Measurements from ENCODE around the gene CACUL1.
A peak's percentile ranks its signal among the peaks of the same experiment; 100 is the strongest.

CACUL1 gene

DNA sequence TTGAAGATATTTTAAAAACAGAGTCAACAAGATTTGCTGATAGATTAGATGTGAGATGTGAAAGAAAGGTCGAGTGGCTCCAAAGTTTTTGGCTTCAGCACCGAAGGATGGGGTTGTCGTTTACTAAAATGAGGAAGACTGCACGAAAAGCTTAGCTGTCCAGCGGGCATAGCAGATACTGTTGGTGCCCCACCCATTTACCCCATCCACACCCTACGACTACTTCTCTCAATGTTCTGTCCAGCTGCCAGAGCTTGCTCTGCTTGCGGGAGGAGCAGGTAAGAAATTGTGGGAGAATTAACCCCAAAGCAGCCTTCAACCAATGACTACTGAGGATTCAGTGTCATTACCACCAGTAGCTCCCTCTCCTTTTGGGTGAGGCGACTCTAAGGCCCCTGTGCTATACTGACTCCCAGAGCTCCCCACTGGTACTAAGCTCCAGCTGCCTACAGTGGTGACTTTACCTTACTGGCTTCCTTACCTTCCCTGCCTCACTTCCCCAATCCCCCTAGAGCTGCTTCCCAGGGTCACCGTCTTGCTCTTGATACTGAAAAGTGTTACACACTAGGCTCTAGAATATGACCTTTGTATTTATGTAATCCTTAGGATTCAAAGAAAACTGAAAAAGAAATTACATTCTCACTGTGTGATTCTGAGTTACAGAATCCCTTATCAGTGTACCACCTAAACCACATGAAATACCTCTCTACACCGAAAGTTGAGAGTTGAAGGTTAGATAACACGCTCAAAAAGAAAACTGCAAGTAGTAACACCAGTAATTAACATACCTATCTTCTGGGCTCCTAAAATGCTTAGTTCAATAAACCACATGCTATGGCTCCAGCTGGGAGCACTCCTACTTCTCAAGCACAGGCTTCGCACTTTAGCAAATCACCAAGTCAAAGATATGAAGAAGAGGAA lies 22.3 kb downstream of the CACUL1 start:
- DNase-seq (ENCODE audit: low read depth) = no peak

DNA sequence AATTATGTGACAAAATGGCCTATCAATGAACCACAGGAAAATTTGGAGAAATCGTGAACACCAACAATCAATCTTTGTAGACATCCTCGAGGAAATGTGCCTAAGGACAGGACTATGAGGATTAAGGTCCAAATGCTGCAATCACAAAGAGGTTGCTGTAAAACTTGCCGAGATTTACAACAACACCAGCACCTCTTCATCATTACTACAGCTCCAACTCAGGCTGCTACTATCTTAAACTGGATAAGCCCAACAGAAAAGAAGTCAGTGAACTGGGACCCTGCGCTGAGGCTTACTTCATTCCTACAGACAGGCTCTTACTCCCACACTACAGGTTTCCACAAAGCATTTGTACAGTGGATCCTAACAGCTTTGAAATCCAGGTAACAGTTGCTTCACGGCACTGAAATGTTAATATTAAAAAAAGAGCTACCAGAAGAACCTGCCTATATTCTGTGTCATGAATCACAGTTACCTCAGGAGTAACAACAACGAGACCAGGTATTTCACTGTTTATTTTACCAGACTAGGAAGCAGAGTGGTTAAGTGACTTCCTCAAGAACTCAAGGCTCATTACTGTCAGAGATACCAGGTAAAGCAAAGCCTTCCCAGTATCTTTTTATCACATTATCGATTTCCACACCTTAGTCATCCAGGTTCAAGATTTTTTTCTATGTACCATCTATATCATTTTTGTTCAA lies 23.9 kb downstream of the CACUL1 start:
- no peak for DNase-seq (ENCODE audit: low read depth)

DNA sequence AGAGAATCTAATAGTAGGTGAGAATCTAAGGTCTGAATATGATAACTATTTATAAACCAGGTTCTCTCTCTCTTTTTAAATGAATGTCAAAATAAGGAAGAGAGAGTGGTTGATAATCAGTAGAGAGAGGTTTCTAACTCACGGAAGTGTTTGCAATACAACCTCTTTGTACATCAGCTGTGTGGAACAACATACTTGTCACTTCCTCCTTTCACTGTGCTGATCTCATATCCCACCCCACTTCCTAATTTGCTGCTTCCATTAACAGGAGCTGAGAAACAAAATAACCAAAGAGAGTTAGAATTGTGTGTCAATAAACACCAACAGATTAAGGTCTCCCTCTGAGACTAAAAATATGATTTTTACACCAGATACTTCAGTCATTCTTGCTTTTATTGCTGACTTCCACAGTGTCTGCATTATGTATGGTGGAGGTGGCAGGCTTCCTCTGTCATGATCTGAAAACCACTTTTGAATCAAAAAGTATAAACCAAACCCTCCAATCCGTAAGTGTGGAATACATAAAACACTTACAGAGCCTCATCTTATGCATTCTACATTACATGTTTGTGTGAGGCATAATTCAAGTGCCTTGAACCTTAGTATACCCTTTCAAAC lies 25.0 kb downstream of the CACUL1 start:
- peak; percentile 19 for DNase-seq (ENCODE audit: low read depth)

DNA sequence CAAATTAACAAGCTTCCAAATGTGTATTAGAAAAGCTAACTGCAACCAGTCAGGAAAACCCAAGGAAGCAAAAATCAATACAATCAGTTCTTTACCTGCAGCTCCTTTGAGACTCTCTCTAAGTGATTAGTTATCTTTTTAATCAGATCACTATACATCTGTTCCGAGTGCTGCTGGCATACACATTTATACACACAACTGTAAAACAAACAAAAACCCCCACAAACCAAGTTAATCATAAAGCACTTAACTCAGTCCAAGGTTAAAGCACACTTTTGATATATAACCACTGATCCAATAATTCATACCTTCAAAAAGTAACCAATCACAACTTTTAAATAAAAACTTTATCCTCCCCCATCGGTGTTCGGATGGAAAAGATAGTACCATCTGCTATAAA lies 25.6 kb downstream of the CACUL1 start:
- DNase-seq (ENCODE audit: low read depth) = no peak

DNA sequence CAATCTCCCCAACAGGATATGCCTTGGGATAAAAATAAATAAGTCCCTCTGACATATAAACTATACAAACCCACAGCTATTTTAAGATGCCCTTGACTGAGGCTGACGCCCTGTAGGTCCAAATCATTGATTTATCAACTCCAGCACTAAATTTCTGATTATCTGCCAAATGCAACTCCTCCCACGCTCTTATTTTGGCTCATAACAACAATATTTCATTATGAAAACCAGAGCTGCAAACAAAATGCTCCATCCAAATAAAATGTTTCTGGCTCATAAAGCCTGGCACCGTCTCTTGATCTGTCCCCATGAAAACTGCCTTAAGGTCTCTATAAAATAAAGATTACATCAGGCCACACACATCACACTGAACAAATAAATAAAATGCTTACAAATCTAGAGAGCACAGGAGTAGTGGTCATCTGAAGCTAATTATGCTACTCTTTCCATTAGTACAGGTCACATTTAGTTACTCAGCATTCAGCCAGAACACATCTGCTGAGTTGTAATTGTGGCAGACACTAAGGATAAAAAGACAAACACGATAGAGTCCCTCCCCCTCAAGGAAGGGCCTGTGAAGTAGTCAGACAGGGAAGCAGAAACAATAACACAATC lies 28.8 kb downstream of the CACUL1 start:
- peak; percentile 40 for DNase-seq (ENCODE audit: low read depth)

DNA sequence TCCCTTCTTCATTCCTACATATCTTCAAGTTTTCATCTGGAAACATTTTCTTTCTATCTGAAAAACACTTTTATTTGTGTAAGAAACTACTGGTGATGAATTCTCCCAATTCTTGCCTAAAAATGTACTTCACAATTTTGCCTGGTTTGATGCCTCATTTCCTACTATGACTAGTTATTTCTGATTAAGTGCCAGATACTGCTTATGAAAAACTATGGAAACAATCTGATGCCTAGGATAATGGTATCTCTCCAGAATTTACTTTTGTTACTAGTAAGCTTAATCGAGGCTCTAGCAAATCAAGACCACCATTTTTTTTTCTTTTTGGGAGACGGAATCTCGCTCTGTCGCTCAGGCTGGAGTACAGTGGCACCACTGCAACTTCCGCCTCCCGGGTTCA lies 31.3 kb downstream of the CACUL1 start:
- peak; percentile 53 for DNase-seq (ENCODE audit: low read depth)

DNA sequence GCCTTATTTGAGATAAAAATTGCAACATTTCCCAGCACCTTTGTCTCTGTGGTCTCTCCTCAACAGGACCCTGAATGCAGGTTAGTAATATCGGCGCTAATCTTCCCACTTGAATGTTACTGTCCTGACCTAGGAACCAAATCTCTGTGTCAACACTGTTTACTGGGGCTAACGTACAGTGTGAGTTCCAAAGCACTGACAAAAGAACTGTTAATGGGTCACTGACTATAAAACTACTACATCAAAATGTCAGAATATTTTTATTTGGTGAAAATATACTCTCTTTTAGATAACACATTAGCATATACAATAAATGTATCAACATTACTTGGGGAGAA lies 33.3 kb downstream of the CACUL1 start:
- no peak for DNase-seq (ENCODE audit: low read depth)

DNA sequence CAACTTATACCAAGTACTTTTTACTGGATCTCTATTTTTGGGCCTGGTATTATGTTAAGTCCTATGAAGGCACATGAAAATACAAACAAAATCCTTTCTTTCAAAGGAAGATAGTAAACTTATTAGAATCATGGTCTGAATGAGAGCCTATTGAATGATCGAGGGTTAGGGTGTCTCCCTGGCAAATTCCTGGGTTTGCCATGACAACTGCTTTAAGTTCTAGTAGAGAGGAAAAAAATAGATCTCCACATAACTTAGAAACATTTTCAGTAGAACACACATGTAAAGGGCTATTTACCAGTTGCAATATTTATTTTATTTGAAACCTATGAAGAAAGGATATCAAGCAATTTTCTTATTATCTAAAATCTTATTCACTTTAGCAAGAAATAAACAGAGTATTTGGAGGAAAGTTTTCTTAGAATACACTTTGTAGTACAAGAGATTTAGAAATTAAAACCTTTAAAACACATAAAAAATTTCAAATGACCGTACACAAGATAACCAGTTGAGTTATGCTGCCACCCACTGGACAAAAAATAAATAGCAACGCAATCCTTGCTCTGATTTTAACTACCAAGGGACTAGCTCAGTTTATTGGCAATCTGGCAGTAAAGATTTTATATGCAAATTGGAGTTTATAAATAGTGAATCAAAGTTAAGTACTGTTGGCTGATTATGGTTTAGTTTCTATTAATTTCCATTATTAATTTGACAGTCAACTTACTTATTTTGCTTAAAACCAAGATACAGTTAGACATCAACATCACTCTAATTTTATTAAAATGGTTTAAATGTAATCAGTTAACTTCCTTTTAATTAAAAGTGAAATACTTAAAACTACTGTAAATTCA lies 33.9 kb downstream of the CACUL1 start:
- DNase-seq (ENCODE audit: low read depth) = peak; percentile 60

DNA sequence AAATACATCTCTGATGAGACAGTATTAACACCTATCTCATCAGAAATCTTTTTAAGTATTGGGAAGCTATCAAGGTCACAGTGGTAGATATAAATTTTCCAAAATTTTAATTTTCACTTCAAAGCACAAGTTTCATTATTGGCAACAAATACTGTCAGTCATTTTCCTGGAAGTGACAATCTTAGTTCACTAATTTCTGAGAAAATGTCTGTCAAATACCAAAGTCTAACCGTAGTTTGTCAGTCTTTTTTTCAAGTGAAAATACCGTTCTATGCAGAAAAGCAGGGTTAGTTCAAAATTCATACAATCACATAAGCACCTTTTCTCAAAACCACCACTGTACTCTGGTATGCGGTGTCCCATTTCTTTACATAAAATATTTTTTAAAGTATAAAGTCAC lies 40.4 kb downstream of the CACUL1 start:
- no peak for DNase-seq (ENCODE audit: low read depth)

DNA sequence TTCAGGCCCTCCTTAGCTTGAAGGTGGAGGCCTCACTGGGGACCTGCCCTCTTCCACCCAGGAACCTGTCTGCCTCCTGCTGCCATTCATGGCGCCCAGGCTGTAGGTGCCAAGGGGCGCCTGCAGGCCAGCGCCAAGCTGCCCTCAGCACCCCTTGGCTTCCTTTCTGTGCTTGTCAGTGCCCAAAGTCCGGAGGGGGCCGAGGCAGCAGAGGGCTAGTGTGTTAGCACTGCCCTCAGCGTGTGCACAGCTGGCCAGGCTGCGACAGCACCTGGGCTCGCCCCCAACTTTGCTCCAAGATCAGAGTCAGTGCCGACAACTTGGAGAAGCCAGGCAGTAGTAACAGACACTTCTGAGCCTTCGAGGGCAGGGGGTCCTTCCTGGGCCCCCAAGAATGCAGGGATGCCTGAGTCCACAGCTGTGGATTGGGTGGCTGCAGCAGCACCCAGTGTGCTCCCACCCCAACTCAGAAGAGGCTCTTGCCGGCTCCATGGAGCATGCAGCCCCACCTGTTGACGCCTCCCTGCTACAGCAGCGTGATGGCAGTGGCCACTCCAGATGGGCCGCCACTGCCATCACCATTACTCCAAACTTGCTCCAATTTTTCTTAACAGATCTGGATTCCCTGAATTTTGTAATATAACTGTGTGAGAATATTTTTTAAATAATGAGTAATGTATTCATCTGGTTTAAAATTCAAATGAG lies 41.7 kb downstream of the CACUL1 start:
- DNase-seq (ENCODE audit: low read depth) = no peak

DNA sequence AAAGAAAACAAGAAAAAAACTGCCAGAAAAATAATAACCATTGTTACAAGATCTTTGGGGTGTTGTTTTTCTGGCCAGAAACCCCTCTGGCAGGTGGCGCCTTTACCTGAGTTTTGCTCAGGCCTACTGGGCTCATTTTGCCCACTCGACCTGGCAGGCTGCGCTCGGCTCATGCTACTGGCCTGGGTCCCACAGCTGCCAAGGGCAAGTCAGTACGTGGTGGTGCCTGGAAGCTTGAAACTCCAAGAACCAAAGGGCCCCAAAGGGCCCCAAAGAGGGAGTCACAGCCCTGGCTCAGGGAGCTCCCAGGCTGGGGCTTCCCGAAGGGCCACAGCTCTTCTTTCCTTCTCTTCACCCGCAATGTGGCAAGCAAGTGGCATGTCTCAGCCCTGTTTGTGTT lies 42.7 kb downstream of the CACUL1 start:
- DNase-seq (ENCODE audit: low read depth) = no peak

DNA sequence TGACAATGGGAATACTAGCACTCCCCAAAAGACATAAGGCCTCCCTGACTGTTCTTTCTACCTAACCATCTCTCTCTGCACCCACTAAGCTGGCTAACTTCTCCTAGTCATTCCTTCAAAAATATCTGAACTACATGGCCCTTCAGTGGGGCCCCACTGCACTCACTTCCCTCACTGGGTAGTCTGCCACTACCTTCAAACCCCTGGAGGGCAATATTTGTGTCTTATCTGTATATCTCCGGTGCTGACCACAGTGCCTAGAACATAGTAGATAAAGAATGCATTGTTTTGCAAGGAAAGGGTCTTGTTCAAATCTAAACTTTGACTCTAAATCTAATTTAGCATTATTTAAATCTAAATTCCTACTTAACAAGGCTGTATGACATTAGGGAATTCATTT lies 44.3 kb downstream of the CACUL1 start:
- DNase-seq (ENCODE audit: low read depth) = no peak

DNA sequence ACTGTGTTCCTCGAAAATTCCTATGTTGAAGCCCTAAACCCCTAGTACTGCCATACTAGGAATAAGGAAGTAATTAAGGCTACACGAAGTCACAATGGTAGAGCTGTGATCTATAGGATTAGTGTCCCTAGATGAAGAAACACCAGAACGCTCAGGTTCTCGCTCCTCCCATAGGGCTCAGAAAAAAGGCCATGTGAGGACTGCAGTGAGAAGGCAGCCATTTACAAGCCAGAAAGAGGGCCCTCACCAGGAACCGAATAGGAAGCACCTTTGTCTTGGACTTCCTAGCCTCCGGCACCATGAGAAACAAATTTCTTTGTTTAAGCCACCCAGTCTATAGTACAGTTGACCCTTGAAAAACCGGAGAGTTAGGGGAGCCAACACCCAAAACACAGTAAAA lies 46.2 kb downstream of the CACUL1 start:
- DNase-seq (ENCODE audit: low read depth) = no peak

DNA sequence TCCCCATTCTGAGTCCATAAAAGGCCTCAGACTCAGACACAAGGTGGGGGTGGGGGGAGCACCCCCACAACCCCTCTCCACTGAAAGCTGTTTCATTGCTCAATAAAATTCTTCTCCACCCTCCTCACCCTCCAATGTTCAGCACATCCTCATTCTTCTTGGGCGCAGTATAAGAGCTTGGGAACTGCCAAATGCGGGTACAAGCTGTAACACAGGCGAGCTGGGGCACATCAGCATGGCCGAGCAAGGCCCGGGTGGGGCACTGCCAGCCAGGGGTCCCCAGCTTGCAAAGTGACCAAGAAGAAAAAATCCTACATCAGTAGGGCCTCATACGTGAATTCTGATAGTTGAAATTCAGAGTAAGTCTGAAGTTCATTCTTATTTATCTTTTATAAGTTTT lies 50.1 kb downstream of the CACUL1 start:
- DNase-seq (ENCODE audit: low read depth) = no peak

DNA sequence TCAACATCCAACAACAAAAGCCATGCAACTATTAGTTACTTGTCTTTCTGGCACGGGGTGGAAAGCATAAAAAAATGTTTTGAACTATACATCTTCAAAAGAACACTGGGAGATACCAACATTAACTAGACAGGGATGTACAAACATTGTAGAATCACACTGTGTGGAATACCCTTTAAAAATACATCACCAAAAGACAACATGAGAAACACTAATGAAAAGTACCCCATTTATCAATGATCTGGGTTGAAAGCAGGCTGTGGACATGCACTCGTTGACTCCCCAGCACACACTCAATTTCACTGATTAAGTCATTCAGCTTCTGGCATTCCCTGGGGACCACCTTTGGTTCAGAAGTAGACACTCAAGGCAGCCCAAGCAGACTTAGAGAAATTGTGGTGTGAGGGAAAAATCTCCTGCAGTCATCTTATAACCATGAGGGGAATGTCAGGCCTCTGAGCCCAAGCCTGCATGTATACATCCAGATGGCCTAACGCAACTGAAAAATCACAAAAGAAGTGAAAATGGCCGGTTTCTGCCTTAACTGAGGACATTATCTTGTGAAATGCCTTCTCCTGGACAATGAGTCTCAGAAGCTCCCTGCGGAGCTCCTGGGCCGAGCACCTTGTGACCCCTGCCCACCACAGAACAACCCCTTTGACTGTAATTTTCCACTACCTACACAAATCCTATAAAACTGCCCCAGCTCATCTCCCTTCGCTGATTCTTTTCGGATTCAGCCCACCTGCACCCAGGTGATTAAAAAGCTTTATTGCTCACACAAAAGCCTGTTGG lies 53.0 kb downstream of the CACUL1 start:
- DNase-seq (ENCODE audit: low read depth) = peak; percentile 34

DNA sequence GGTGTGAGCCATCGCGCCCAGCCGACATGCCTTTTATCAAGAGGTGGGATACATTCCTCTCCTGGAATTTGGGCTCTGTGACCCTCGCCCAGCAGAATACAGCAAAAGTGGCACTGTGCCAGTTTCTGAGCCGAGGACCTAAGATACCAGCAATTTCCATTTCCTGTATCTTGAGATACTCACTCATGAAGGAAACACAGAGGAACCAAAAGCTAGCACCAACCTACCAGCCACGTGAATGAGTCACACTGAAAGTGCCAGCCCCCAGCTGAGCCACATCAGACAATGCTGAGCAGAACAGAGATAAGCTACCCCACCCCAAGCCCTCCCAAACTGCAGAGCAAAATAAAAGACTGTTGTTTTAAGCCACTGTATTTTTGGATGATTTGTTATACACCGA lies 56.3 kb downstream of the CACUL1 start:
- peak; percentile 80 for DNase-seq (ENCODE audit: low read depth)

DNA sequence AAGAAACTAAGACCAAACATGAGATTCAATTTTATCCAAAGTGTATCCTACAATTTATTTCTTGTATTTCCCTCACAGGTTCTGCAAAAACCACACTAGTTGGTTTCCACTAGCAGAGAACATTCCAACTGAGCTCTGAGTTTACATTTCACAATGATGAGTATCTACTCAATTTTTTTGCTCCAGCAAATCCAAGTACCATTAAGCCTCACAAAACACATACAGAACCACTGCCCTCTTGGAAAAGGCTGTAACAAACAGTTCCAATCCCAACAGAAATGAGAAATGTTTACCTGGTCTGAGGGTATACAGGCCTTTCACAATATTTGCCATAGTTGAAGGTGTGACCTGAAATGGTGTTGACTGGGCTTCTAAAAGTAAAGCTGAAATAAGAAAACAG lies 59.9 kb downstream of the CACUL1 start:
- peak; percentile 83 for DNase-seq (ENCODE audit: low read depth)

DNA sequence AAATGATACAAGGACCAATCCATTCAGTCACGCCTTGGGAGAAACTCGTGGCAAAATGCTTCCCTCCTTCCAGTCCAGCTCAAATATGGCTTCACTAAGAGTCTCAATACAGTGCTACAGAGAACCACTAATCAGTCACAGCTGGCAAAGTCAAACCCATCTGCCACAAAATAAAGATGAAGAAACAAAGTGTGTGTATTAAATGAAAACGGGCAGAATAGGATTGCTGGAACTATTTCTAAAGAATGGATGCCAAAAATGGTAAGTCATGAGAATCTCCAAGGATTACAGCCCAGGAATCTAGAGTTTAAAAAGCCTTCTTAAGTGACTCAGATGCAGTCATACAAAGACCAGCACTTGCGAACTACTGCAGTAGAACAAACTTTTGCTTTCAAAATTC lies 61.9 kb downstream of the CACUL1 start:
- peak; percentile 90 for DNase-seq (ENCODE audit: low read depth)

DNA sequence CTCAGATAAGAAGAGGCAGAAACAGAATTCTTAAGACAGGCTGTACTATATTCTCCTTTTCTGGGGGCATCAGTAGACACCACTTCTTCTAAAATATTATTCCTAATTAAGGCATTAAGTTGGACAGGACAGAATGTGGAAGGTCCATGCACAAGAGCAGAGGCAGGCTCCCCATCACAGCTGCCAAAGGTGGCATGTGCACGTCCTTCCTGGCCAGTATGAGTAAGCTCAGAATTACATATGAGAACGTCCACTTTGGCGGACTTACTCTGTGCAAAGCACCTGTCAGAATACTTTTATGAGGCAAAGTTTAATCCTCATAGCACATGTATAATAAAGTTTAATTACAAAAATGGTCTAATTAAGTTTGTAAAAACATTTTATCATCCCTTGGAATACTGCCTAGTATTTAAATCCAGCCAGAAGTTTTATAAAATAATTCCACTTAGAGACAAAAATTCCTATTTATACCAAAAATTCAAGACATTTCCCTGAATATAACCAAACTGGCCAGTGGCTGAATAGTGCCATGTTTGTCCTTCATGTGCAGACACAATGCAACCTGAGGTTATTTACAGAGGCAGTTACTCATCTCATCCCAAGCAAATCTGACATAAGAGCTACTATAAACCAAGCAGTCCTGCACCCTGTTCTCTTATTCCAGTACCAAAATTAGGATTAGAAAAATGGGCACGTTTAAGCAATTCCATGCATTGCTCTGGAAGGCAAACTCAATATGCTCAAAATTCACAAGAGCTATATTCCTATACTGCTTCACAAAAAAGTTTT lies 65.5 kb downstream of the CACUL1 start:
- no peak for DNase-seq (ENCODE audit: low read depth)

Measured in iris pigment epithelial cell (primary cell).